ENCODE data around the gene DTX3.

DTX3 gene

GRCh38 chr12:57626111-57626920 is 21.7 kb downstream of the DTX3 start:
- ATAC-seq, result no peak
- TF ChIP-seq TCF4 (CRISPR knock-in tag; IDR thresholded peaks at IDR 0.05; ENCODE audit: borderline replicate concordance) (no peak), OSR1 (CRISPR knock-in tag; IDR thresholded peaks at IDR 0.05) (no peak), TSHZ2 (CRISPR knock-in tag; IDR thresholded peaks at IDR 0.05) (no peak), PATZ1 (CRISPR knock-in tag; IDR thresholded peaks at IDR 0.05; ENCODE audit: borderline replicate concordance) (no peak), ARNTL (CRISPR knock-in tag; IDR thresholded peaks at IDR 0.05; ENCODE audit: borderline replicate concordance, low read depth) (no peak), GLIS3 (CRISPR knock-in tag; IDR thresholded peaks at IDR 0.05) (no peak), CREB5 (CRISPR knock-in tag; IDR thresholded peaks at IDR 0.05; ENCODE audit: low read depth) (no peak), ESRRG (CRISPR knock-in tag; IDR thresholded peaks at IDR 0.05) (no peak), PPARA (CRISPR knock-in tag; IDR thresholded peaks at IDR 0.05; ENCODE audit: borderline replicate concordance) (no peak), ISL1 (CRISPR knock-in tag; IDR thresholded peaks at IDR 0.05) (no peak), BACH2 (CRISPR knock-in tag; IDR thresholded peaks at IDR 0.05; ENCODE audit: borderline replicate concordance) (no peak), RARB (CRISPR knock-in tag; IDR thresholded peaks at IDR 0.05) (no peak), ZFP30 (CRISPR knock-in tag; IDR thresholded peaks at IDR 0.05) (no peak), CSDC2 (CRISPR knock-in tag; IDR thresholded peaks at IDR 0.05) (no peak), TOX (CRISPR knock-in tag; IDR thresholded peaks at IDR 0.05; ENCODE audit: borderline replicate concordance) (no peak), ZFP3 (CRISPR knock-in tag; IDR thresholded peaks at IDR 0.05) (no peak), ZNF565 (CRISPR knock-in tag; conservative IDR thresholded peaks at IDR 0.05; ENCODE audit: low read depth) (no peak), ZNF70 (CRISPR knock-in tag; IDR thresholded peaks at IDR 0.05) (no peak)
- TF ChIP-seq, protein P1, sequence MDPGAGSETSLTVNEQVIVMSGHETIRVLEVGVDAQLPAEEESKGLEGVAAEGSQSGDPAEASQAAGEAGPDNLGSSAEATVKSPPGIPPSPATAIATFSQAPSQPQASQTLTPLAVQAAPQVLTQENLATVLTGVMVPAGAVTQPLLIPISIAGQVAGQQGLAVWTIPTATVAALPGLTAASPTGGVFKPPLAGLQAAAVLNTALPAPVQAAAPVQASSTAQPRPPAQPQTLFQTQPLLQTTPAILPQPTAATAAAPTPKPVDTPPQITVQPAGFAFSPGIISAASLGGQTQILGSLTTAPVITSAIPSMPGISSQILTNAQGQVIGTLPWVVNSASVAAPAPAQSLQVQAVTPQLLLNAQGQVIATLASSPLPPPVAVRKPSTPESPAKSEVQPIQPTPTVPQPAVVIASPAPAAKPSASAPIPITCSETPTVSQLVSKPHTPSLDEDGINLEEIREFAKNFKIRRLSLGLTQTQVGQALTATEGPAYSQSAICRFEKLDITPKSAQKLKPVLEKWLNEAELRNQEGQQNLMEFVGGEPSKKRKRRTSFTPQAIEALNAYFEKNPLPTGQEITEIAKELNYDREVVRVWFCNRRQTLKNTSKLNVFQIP (CRISPR knock-in tag; IDR thresholded peaks at IDR 0.05; ENCODE audit: borderline replicate concordance, low read depth), result no peak
- TF ChIP-seq, protein P2, sequence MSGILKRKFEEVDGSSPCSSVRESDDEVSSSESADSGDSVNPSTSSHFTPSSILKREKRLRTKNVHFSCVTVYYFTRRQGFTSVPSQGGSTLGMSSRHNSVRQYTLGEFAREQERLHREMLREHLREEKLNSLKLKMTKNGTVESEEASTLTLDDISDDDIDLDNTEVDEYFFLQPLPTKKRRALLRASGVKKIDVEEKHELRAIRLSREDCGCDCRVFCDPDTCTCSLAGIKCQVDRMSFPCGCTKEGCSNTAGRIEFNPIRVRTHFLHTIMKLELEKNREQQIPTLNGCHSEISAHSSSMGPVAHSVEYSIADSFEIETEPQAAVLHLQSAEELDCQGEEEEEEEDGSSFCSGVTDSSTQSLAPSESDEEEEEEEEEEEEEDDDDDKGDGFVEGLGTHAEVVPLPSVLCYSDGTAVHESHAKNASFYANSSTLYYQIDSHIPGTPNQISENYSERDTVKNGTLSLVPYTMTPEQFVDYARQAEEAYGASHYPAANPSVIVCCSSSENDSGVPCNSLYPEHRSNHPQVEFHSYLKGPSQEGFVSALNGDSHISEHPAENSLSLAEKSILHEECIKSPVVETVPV (CRISPR knock-in tag; IDR thresholded peaks at IDR 0.05), result no peak

GRCh38 chr12:57626921-57627445 is 22.4 kb downstream of the DTX3 start:
- no peak for TF ChIP-seq RARB (CRISPR knock-in tag; IDR thresholded peaks at IDR 0.05)
- no peak for TF ChIP-seq OSR1 (CRISPR knock-in tag; IDR thresholded peaks at IDR 0.05)
- TF ChIP-seq ARNTL (CRISPR knock-in tag; IDR thresholded peaks at IDR 0.05; ENCODE audit: borderline replicate concordance, low read depth), result no peak
- no peak for TF ChIP-seq PPARA (CRISPR knock-in tag; IDR thresholded peaks at IDR 0.05; ENCODE audit: borderline replicate concordance)
- TF ChIP-seq GLIS3 (CRISPR knock-in tag; IDR thresholded peaks at IDR 0.05), result no peak
- no peak for TF ChIP-seq ZNF565 (CRISPR knock-in tag; conservative IDR thresholded peaks at IDR 0.05; ENCODE audit: low read depth)
- TF ChIP-seq PATZ1 (CRISPR knock-in tag; IDR thresholded peaks at IDR 0.05; ENCODE audit: borderline replicate concordance), result no peak
- TF ChIP-seq SNAI2 (CRISPR knock-in tag; IDR thresholded peaks at IDR 0.05), result no peak
- ATAC-seq, result no peak

Measured in SK-N-SH treated with all-trans-retinoic acid at 6 μM for 48 hours (cell line).